IPS-NIHi7 (cell line): ENCODE results near the gene LRRC36.
"Not testable (repeated sequence)": the region's sequence is repeated elsewhere in the genome, so short reads cannot be mapped to it uniquely, and the experiment has no call there.

ENCODE experiments used
- DNase-seq: peaks from one replicate; pipeline ENCODE4 v3.0.0; 2012; ENCODE audit warnings: mixed read lengths; ENCODE audit errors: extremely low spot score

Gene LRRC36

DNA sequence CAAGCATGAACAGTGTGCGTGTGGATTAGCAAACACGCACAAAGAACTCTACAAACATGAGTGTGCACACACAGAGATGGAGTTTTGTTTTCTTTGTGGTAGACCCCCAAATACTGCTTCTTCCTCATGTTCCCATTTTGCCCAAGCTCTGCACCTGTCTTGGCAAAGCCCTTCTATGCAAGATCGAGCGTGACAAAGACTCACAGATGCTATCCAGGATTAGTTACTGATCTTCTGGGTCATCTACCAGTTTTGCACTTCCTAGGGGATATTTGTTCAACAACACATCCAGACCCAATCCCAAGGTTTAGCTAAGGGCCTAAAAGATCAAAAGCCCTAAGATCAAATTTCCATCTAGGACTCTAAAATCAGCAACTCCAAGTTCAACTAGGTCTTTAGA is 16.0 kb downstream of the LRRC36 start:
- no peak for DNase-seq

DNA sequence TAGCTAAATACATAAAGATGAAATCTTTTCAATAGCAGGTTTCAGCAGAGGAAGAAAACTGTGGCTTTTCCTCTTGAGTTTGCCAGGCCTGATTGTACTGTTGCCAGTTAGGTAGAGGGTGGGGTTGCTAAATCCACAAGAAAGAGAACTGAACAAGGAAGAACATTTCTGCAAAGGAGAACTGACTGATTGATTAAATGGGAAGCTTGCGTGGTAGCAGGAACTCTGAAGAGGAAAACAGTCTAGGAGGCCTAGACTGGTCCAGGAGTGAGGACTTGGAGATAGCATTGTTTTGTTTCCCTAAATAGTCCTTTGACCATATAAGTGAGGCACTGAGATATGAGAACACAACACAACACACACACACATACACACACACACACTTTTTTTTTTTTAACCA is 18.8 kb downstream of the LRRC36 start:
- no peak for DNase-seq

DNA sequence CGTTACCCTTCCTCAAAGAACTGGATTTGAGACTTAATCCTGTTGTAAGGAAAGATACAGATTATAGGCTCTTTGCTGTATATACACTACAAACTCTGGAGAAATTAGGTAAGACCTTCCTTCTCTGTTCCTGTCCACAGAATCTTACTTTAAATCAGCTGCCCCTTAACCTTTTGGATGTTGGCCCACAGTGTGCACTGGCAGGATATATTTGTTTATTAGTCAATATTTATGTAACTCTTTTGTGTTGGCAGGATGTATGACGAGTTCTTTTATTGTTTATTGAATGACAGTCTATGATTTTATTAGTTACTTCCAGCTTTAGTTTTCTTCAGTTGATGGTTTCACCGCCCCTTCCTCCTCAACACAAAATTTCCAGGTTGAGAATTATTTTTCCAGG is 19.7 kb downstream of the LRRC36 start:
- no peak for DNase-seq

DNA sequence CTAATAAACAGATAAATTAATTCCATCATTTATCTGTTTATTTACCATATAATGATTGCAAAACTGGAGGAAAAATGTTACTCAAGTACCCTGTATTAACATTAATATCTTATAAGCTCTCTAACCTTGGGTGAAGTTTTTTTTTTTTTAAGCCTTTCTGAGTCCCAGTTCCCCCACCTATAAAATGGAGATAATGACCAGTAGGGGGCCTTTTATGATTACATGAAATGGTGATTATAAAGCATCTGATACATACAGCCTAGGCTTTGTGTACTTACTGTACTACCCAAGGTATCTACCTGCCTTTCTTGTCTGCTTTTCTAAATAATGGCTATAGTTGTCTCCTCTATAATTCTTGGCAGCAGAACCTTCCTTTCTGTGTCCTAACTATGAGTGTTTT is 22.6 kb downstream of the LRRC36 start:
- no peak for DNase-seq

DNA sequence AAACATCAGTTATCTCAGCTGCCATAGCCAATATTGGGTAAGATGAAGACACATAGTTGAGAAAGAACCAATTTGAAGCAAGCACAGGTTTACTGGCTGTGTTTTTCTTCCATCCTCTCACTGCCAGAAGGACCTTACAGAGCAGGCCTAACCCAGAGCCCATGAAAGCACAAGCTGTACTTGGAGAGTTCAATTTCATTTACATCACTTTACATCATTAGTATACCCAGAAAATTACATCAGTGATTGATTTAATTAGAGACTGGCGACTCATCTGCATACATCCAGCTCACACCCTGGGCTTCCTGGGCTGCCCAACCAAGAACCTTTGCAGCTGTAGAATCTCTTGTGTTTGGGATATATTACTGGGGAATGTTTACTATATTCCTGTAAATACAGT is 23.7 kb downstream of the LRRC36 start:
- DNase-seq = no peak

DNA sequence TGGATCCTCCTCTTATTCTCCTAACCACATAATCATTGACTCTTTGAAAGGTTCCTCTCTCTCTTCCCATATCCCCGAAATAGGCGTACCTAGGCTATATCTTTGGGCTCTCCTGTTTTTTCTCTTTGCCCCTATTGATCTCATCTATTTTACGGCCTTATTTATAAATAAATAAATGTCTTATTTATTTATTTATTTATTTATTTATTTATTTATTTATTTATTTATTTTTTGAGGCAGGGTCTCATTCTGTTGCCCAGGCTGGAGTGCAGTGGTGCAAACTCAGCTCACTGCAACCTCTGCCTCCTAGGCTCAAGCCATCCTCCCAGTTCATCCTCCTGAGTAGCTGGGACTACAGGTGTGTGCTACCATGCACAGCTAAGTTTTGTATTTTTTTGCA is 25.8 kb downstream of the LRRC36 start:
- DNase-seq = not testable (repeated sequence)

DNA sequence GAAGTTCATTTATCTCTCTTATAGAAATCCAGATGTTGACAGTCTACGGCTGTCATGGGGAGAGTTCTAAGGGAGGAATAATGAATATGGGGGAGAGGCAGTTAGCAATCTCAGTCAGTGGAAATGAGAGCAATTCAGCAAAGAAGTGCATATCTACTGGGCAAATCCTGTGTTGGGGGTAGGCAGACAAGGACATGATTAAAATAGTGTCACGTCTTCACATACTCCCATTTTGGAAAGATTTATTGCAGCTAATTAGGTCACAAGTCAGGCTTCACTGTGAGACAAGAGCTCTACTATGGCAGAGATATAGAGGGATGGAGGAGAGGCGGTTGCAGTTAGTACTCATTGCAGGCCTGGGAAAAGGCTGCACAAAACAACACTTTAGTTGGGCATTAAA is 29.8 kb downstream of the LRRC36 start:
- no peak for DNase-seq

DNA sequence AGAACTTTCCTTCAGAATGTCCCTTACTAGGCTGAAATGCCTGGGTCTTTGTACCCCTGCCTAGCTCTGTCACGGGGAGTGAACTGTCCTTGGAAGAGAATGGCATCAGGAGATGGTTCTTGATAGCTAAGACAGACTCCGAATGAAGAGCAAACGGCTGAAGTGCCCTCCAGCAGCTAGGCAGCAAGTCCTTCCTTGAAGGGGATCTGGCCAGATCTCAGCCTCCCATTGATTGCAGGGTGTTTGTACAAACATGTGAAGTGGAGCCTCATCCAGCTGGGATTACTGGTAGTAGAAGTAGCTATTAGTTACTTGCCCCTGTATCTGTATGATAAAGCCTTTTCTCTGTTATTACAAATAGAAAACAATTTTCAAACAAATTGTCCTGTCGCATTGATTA is 30.9 kb downstream of the LRRC36 start:
- no peak for DNase-seq

DNA sequence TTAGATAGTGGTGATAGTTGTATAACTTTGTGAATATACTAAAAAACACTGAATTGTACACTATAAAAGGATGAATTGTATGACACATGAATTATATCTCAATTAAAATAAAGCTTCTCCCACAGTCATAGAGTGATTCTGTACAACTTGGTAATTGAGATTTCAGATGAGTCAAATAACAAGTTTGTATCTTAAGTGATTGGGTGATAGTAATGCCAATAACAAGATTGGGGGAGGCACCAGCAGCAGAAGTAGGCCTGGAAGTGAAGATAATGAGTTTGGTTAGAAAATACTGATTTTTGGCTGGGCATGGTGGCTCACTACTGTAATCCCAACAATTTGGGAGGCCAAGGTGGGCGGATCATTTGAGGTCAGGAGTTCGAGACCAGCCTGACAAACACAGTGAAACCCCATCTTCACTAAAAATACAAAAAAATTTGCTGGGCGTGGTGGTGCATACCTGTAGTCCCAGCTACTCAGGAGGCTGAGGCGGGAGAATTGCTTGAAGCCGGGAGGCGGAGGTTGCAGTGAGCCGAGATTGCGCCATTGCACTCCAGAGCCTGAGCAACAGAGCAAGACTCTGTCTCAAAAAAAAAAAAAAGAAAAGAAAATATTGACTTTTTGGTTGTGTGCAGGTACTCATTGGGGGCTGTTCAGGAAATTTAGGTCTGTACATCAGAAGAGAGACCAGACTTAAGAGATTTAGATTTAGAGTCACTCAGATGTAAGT is 33.1 kb downstream of the LRRC36 start:
- not testable (repeated sequence) for DNase-seq

DNA sequence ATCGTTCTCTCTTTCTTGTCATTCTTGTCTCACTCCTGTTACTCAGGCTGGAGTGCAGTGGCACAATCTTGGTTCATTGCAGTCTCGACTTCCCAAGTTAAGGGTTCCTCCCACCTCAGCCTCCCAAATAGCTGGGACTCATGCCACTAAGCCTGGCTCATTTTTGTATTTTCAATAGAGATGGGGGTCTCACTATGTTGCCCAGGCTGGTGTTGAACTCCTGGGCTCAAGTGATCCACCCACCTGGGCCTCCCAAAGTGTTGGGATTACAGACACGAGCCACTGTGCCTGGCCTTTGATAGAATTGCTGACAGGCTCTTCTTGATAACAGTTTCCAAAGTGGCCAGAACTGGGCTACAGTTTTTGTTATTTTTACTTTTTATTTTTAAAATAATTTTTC is 34.4 kb downstream of the LRRC36 start:
- no peak for DNase-seq

DNA sequence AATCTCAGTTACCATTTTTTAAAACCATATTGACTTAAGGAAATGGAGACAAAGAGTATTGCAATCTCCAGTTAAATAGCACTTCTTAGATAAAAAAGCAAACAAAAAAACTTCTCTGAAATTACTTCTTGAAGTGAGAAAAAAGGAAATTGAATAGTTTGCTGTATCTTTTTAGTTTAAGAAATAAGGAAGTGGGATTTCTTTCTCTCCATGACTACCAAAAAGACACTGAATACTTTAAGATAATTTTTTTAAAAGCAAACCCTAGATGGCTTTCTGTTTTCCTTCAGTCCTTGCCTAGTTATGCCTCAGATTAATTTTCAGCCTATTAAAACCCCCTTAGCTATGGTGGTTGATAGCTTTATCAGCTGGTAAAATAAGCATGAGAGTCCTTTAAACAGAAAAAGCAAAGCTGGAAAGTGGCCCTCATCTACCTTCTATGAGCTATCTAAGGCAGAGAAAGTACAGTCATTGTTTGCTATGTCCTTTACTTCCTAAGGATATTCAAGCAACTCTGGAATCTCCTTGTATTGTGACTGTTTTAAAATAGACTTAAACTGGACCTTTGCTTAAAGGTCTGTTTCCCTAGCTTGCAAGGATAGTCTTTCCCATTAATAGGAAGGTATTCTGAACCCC is 38.1 kb downstream of the LRRC36 start:
- DNase-seq = no peak

DNA sequence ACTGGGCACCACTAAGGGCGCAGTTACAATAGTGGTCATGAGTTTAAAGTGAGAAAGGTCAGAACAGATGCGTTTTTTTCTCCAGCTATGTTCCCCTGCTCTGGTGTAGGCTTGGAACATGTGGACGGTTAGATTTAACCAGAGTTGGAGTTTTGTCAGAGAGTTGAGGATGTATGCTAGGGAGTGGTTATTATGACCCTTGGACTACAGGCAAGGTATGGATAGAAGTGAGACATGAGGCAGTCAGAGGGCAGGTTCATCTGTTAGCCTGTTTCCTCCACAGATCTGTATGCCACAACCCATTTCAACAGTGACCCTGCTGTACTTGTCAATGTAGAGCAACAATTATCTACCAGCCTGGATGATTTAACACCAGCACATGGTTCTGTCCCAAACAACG is 44.0 kb downstream of the LRRC36 start:
- DNase-seq = no peak

DNA sequence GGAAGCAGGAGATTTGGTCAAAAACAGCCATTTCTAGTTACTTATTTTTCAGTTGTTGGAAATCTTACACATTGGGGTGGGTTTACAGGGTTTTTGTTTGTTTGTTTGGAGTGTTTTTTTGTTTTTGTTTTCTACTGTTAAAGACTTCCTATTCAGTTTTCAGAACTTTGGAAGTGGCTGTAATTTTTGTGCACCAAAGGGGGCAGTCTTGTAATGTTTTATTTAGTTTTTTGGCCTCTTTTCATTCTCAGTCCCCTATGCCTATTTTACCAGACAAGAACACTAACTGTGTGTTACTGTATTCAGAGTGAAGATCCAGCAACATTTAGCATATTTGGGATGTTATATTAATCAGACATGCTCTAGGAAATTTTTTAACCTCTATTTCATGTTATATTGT is 46.0 kb downstream of the LRRC36 start:
- no peak for DNase-seq

DNA sequence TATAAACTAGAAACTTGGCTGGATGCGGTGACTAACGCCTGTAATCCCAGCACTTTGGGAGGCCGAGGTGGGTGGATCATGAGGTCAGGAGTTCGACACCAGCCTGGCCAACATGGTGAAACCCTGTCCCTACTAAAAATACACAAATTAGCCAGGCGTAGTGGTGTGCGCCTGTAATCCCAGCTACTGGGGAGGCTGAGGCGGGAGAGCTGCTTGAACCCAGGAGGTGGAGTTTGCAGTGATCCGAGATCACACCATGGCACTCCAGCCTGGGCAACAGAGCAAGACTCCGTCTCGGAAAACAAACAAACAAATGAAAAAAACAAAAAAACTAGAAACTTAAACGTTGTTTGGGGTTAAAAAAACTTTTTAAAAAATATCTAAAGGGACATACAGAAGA is 49.4 kb downstream of the LRRC36 start:
- not testable (repeated sequence) for DNase-seq

DNA sequence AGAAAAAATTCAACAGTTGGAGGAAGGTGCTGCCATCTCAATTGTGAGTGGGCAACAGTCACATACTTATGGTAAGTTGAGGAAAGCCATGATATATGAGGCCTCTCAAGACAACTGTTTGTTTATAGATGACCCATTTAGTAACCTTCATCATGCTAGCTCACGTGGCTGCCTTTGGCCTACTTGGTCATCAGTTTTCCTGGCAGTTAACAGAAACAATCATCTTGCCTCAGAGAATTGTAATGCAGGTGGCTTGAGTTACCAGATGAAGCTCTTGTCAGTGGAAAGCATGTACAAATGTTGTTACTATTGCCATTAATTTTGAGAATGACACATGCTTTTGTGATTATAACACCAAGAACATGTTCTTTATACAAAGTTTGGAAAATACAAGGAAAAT is 52.0 kb downstream of the LRRC36 start:
- no peak for DNase-seq

DNA sequence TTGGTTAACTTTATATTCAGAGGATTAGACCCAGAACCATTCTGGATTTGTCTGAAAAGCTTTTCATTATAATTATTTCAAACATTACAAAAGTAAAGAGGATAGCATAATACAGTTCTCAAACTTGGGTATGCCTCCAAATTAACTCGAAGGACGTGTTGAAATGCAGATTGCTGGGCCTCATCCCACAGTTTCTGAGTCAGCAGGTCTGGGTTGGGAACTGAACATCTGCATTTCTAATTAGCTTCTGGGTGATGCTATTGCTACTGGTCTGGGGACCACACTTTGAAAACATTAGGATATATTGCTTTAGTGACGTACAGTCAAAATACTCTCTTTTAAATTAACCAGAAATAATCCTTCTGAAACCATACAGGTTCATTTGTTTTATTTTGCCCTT is 56.7 kb downstream of the LRRC36 start:
- DNase-seq = no peak

DNA sequence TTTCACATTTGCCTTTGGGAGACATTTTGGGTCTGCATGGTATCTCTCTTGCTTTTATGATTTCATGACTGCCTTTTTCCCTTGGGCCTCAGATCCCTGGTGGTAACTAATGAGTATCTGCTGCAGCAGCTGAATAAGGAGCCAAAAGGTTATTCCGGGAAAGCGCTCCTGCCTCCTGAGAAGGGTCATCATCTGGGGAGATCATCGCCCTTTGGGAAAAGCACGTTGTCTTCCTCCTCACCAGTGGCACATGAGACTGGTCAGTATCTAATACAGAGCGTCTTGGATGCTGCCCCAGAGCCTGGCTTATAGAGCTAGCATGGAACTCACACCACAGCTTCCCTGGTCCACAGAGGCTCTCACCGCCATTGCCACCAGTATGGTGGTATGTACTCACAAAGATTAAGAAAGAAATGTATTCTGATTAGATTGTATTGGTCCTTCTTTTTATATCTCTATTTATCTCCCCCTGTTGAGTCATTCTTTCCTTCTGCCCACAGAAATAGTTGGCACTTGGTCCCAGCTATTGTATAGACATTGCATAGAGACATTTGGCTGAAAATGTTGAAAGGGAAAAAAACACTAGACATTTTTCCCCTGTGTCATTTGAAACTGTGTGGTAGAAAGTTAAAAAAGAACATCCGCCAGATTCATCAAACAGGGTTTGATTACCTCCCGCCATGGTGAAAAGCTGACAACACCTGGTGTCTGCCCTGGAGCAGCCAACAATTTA is 58.3 kb downstream of the LRRC36 start:
- no peak for DNase-seq

DNA sequence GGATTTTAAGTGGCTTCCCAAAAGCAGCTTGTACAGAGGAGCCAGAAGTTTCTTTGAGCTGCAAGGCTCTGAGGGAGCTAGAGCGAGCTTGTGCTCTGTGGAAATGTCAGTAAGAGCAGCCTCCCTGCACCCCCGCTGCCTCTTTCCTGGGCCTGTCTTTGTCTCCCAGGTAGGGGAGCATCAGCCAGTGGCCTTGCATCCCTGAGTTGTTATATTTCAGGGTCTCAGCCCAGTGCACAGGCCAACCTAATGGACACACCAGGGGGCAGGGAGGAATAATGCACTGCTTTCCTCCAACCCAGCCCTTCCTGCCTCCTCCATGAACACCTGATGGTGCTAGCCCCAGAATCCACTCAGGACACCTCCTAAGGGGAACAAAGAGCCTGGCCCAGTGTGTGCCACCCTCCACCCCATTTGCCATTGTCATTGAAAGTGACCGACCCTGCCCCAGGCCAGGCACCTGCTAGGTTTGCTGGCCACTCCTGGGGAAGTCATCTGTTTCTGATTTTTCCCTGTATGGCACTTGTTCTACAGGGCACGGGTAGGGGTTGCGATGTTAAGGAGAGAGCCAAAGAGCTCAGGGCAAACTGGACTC is 60.3 kb downstream of the LRRC36 start:
- DNase-seq = no peak

DNA sequence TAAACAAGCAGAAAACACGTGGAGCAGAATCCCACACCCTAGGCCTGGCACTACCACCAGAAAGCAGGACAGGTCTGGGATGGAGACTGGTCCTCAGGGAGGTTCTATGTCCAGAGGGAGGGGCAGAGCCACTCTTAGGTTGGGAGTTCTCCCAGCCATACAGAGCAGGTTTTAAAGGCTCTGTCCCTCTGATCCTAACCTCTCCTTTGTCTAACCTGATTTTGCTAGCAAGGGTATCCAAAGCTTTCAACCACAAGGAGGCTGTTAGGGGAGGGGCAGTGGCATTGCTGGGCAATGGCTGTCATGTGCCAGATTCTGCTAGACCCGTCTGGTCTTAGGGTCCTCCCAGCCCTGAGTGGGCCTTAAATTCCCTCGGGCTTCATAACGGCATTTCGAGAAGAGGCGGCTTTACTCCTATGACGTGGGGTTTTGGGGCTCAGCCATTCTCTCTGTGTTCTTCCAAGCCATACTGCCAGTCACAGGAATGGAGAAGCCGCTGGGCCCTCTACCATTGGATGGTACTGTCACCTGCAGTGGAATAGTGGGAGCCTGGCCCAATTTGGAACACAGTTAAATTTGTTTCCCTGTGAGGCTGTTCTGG is 61.0 kb downstream of the LRRC36 start:
- no peak for DNase-seq

DNA sequence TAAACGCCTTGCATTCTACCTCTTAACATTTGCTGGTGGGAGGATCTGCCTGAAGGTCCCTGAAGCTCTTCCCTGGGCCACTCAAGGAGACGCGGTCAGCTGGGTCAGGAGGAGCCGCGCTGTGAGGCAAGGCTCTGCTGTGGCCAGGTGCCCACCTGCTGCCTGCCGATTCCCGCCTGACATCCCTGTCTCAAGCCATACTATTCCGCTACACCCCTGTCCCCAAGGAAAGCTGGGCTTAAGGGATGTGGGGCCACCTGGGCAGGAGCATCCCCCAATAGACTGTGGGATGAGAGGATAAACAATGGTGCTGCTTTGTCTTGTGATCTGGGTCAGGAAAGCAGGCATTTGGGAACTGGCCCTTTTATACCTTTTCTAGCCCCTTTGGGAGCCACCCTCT is 61.6 kb downstream of the LRRC36 start:
- no peak for DNase-seq

DNA sequence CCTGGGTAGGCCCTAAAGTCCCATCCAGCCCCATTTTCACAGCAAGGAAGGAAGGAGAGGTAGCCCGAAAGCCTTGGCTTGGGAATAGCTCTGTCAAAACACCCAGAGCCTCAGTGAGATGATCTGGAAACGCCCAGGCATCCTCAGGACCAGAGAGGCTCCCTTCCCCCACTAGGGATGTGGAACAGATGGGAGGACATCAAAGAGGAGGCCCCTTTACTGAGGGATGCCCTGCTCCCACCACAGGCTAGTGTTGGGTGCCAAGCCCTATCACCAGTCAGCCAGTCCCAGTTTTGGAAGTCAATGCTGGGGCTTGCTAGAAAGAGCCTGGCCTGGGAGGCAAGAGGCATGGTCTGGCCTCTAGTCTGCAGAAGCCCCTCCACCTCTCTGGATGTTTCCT is 62.0 kb downstream of the LRRC36 start:
- no peak for DNase-seq
